ENCODE results near the gene WNK3. TPM values are rescaled to one million over a fixed set of nuclear protein-coding genes. Genes with fewer than 3 reads are reported as not detected.

The WNK3 gene
- total and polyA plus RNA-seq, 12 donors = 1.2 to 27.2 (median 11.2) TPM

GRCh38 chrX:54182194-54182863 lies 175.5 kb downstream of the WNK3 start:
- TF ChIP-seq POLR2A (IDR thresholded peaks at IDR 0.05) = no peak
- no peak for TF ChIP-seq CTCF (IDR thresholded peaks at IDR 0.05)

DNA sequence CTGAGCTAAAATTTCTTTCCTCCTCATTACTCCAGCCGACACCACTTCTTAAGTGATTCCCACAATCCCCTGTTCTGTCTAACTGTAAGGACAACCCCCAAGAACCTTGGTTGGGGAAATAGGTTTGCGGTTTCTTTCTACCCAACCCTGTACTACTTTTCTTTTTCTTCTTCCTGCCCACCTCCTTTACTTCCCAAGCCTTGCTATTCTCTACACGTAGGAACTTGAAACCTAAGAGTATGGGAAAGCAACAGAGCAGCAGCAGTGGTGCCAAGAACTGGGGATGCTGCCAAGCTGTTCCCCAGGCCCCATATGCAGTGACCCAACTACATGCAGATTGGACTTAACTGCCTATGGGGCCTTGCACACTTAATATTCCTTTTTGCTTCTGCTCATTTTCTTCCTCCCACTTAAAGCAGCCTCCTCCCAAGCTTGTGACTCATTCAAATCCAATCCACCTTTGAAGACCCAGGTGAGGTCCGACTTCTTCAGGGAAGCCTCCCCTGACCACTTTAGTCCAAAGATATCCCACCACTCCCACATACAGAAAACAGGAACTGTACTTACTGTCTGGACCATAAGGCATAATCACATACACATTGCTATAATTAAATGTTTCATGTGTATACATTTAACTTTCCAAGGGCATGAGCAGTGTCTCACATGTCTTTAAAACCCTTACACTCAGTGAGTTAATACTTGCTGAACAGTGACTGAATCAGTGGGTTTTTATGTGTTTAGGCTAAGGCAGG lies 176.5 kb downstream of the WNK3 start:
- TF ChIP-seq CTCF (IDR thresholded peaks at IDR 0.05) (no peak), POLR2A (IDR thresholded peaks at IDR 0.05) (no peak)
- 31 to 53% (median 46%) methylated on average over 4 of the region's 4 CpGs for WGBS, 4 donors
- no peaks in the 10 kb centered on the region for H3K9me3 ChIP-seq (replicated peaks in 1 of 3)
- H3K27ac ChIP-seq = no peak overlapping the region
- DNase-seq = no peak
- H3K36me3 ChIP-seq (replicated peaks in 1 of 2) = no peaks in the 10 kb centered on the region
- intact Hi-C loops (cut with DNase I) = no loop called here
- peaks cover 18 to 27% of the 10 kb centered on the region in 2 donors for H3K4me1 ChIP-seq (replicated peaks in 1 of 2)
- H3K4me3 ChIP-seq = peak overlapping the region in 1 of 4 donors; percentile 79
- H3K27me3 ChIP-seq = no peaks in the 10 kb centered on the region

More at GRCh38 chrX:54182194-54182863, 175.5 kb downstream of the WNK3 start:
- no peaks in the 10 kb centered on the region for H3K36me3 ChIP-seq (replicated peaks in 1 of 2)
- H3K4me1 ChIP-seq (replicated peaks in 1 of 2) = peaks cover 18 to 27% of the 10 kb centered on the region in 2 donors
- no peaks in the 10 kb centered on the region for H3K9me3 ChIP-seq (replicated peaks in 1 of 3)
- DNase-seq = peak; percentile 54 to 82 (median 66)
- peak overlapping the region; percentile 24 to 79 (median 49) for H3K4me3 ChIP-seq
- WGBS, 4 donors = 1 to 49% (median 17%) methylated on average over 5 to 36 of the region's 36 CpGs
- H3K27ac ChIP-seq = peak overlapping the region in 4 of 5 donors; percentile 84 to 95 (median 86)
- intact Hi-C loops (cut with DNase I) = no loop called here
- no peaks in the 10 kb centered on the region for H3K27me3 ChIP-seq

GRCh38 chrX:54180403-54180802 lies 177.4 kb downstream of the WNK3 start:
- TF ChIP-seq POLR2A (IDR thresholded peaks at IDR 0.05) (no peak), CTCF (IDR thresholded peaks at IDR 0.05) (no peak)
- H3K9me3 ChIP-seq (replicated peaks in 1 of 3) = no peaks in the 10 kb centered on the region
- no peaks in the 10 kb centered on the region for H3K36me3 ChIP-seq (replicated peaks in 1 of 2)
- no peaks in the 10 kb centered on the region for H3K27me3 ChIP-seq
- WGBS, 4 donors = 46 to 65% (median 52%) methylated on average over 4 of the region's 4 CpGs
- intact Hi-C loops (cut with DNase I) = no loop called here
- H3K4me1 ChIP-seq (replicated peaks in 1 of 2) = peaks cover 18 to 27% of the 10 kb centered on the region in 2 donors
- no peak overlapping the region for H3K27ac ChIP-seq
- no peak overlapping the region for H3K4me3 ChIP-seq
- DNase-seq = no peak

GRCh38 chrX:54178100-54178940 lies 179.5 kb downstream of the WNK3 start:
- Histone ChIP-seq H3K36me3 (replicated peaks in 1 of 2) (no peaks in the 10 kb centered on the region), H3K27me3 (no peaks in the 10 kb centered on the region), H3K4me3 (peak overlapping the region in 1 of 4 donors; percentile 7), H3K4me1 (replicated peaks in 1 of 2) (peaks cover 18 to 27% of the 10 kb centered on the region in 2 donors), H3K9me3 (replicated peaks in 1 of 3) (no peaks in the 10 kb centered on the region), H3K27ac (peak overlapping the region in 1 of 5 donors; percentile 26)
- TF ChIP-seq CTCF (IDR thresholded peaks at IDR 0.05) = no peak
- TF ChIP-seq POLR2A (IDR thresholded peaks at IDR 0.05) = no peak
- intact Hi-C loops (cut with DNase I) = no loop called here
- DNase-seq = no peak
- 46 to 51% (median 48%) methylated on average over 5 of the region's 5 CpGs for WGBS, 4 donors

Data from adrenal gland (tissue), 12 donors.